Activated CD4-positive, alpha-beta T cell treated with anti-CD3 and anti-CD28 coated beads, Interleukin-2, Interleukin-6, amounts not matched to agents 100 ng/mL and 50 ng/mL, durations not matched to agents 16 hours and 8 hours (primary cell): ENCODE measurements around the gene SCN5A.
"Not testable (repeated sequence)": the region's sequence is repeated elsewhere in the genome, so short reads cannot be mapped to it uniquely, and the experiment has no call there.

Source experiments
- DNase-seq: peaks from one replicate; pipeline ENCODE4 v3.0.0-alpha.2; 2020

SCN5A gene

DNA sequence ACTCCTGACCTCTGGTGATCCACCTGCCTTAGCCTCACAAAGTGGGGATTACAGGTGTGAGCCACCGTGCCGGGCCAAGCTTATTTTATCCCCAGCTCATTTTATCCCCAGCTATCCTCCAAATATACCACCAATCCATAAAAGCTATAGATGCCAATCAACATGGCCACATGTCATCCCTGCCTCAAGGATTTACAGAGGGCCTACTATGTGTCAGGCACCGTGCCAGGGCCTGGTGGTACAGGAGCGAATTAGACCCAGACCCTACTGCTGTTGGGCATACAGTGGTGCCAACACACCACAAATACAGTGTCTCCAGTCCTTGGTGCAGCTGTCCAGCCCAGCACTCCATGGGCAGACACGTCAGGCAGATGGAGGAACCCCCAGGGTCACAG, 73.4 kb downstream of the SCN5A start:
- no peak for DNase-seq

DNA sequence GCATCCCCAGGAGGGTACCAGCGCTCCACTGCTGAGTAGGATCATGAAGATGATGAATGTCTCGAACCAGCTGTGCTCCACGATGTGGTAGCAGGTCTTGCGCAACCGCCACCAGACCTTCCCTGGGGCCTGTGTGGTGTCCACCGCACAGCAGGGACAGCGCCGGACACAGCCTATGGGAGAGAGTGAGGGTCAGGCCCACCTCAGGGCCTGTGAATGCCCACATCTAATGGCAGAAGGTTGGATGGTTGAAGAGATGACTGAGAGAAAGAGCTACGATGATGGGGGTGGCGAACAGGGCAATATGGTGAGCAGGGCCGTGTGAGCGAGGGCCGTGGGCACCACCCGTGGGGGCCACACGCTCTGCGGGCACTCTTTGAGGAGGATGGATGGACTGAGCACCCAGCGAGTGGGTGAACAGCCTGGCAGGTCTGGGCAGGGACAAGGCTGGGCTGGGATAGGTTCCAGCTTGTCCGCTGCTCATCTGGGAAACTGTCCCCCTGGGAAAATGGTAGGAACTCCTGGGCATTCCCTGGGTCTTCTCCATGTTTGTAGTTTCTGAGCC, 74.1 kb downstream of the SCN5A start:
- no peak for DNase-seq

GRCh38 chr3:38574411-38575278, 74.8 kb downstream of the SCN5A start:
- DNase-seq = no peak

- DNase-seq = no peak
Measured at GRCh38 chr3:38573556-38573955, 75.9 kb downstream of the SCN5A start.

- no peak for DNase-seq
Measured at GRCh38 chr3:38573111-38573510, 76.4 kb downstream of the SCN5A start.

GRCh38 chr3:38567498-38567897, 82.0 kb downstream of the SCN5A start:
- no peak for DNase-seq

- DNase-seq = not testable (repeated sequence)
Measured at GRCh38 chr3:38566794-38567193, 82.7 kb downstream of the SCN5A start.

GRCh38 chr3:38566215-38566528, 83.3 kb downstream of the SCN5A start:
- no peak for DNase-seq

GRCh38 chr3:38565339-38566214, 83.9 kb downstream of the SCN5A start:
- no peak for DNase-seq

- no peak for DNase-seq
Measured at GRCh38 chr3:38564631-38565338, 84.7 kb downstream of the SCN5A start.

DNA sequence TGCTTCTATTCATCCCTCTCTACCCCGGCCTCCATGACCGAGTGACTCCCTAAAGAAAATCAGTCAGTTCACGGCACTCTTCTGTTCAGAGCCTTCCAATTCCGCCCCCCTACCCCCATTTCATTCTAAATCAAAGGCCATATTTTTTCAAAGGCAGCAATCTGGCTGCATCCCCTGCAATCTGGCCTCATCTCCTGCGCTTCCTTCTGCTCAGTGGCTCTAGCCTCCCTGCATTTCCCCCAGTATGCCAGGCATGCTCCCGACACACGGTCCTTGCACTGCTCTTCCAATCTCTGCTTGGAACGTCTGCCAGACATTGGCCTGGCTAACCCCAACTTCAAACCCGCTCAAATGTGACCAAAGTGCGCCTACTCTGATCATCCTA, 85.6 kb downstream of the SCN5A start:
- DNase-seq = no peak

DNA sequence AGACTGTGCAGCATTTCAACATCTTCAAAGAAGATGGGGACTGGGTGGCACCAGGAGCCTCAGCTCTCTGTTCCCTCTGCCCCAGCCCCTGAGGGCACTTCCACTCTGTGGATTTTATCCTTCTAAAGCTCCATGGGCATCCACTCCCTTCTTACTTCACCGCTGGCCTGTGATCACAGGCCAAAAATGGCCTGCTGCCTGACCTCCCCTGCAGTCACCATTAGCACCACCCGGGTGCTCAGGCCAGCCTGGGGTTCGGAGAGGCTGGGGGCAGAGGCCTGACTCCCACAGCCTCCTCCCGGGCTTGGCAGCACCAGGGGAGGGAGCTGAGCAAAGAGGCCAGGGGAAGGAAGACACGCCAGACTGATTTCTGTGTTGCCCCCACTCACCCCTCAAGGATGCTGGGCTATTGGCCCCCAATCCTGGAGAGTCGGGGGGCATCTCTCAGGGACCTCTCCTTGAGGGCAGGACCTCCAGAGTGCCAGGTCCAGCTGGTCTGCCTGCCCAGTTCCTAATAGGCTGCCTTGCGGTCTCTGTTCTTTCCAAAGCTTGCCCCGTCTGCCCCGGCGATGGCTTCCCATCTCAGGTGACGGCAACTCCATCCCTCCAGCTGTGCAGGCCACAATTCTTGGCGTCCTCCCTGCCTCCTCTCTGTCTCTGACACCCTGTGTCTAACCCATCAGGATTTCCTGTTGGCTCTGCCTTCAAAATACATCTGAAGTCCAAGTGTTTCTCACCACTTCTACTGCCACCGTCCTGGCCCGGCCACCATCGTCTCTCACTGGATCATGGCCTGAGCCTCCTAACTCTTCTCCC, 86.2 kb downstream of the SCN5A start:
- no peak for DNase-seq

GRCh38 chr3:38562467-38562925, 87.0 kb downstream of the SCN5A start:
- no peak for DNase-seq

DNA sequence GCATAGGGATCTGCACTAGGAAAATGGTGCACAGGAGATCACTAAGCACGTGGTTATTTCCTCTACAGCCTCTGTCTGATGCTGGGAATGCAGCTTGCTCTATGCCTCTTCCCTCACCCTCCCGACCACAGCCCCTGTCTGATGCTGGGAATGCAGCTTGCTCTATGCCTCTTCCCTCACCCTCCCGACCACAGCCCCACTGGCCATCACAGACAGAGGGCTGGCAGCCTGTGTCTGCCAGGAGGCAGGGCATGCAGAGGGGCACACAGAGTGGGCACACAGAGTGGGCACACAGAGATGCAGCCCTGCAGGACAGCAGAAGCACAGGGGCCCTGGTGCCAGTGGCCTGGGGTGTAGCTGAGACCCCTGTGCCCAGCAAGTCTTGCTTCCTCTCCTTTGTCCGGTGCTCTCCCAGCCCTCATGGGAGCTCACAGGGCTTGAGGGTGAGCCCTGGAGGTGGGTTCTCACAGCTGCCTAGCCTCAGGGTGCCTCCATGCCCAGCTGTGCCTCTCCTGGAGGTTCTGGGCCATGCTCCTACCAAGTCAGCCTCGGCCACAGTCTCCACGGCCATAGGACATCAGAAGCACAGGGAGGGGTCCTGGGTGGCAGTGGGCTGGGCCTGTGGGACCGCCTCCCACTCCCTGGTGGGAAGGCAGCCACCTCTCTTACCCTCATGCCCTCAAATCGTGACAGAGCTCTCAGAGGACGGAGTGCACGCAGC, 87.6 kb downstream of the SCN5A start:
- DNase-seq = no peak

DNA sequence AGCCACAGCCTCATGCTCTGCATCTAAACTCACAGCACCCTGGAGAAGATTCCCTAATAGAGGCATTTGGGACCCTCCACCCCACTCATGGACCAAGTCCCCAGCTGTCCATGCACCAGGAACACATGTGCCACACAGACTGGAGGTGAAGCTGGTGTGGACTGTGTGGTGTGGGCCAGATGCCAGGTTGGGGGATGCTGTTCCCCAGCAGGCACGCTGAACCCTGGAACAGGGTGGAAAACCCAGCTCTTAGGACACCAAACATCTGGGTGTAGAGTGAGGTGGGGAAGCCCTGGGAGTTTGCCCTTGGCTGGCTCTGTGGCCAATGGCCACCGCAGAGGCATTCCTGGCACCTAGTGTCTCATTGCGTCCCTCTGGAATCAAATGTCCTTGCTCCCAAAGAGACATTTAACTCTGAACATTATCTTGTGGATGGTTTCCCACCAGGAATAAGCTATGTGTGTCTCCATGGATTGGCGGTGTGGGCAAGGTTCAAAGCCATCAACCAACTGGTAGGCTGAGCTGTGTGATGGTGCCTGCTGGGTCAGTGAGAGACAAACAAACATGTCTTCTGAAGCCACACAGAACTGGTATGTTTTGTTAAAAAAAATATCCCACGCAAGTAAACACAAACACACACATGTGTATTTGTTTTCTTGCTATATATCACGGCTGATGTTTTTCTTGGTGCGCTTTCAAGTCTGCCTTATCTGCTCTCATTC, 88.3 kb downstream of the SCN5A start:
- no peak for DNase-seq

- DNase-seq = no peak
Measured at GRCh38 chr3:38560284-38560683, 89.2 kb downstream of the SCN5A start.

DNA sequence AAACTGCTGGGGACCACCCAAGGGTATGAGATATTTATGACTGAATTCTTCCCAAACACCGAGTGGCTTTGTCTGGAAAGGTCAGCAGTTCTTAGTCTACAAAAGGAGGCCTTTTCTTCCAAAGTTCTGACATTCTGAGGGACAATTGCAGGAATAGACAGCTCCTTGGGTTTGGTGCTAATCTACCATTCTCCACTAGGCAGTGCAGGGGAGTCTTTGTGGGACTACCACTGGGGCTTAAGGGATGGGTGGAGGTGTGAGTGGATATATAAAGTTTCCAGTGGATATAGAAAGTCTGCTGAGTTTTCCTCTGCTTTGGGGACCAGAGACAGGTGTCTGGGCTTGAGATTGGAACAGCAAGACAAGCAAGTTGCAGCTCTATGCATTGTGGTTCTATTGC, 90.6 kb downstream of the SCN5A start:
- no peak for DNase-seq

DNA sequence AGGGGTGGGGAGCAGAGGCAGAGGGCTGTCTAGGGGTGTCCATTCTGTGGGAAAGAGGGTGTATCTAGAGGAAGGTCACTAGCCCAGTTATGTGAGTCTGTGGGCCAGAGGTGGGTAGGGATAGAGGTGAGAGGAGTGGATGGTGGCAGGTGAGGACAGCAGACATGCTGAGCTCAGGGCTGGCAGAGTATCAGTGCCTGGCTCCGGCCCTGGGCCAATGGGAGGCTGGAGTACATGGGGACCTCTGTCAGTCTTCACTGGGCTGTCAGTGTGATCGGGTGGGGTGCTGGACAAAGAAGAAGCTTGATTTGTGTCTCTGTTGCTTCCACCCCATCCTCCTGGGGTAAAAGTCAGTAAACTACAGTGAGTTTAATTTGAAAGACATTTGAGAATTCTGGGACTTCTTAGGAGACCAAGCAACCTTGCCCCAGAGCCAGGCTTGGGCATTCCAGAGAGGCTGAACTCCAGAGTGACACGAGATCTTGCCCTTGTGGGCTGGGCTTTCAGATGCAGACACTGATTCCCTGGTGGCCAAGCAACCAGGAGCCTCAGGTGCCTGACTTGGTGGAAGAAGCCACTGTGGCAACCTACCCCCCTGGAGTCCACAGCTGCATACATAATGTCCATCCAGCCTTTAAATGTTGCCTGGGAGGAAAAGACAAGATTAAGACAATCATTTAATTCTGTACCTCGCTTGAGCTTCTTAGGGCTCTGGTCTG, 92.7 kb downstream of the SCN5A start:
- DNase-seq = no peak

GRCh38 chr3:38555926-38556325, 93.6 kb downstream of the SCN5A start:
- DNase-seq = no peak
